GM13977 (cell line): ENCODE data around the gene NKX3-2.
A peak's percentile ranks its signal among the peaks of the same experiment; 100 is the strongest.

Experiments
- DNase-seq: peaks from one replicate; pipeline ENCODE4 v3.0.0; 2012; ENCODE audit warnings: low spot score
- in situ Hi-C: fragments of 300-500 bp; cut with MboI; formaldehyde crosslinking; loops from one replicate; pipeline ENCODE4 v1.12.0; 2022; ENCODE audit warnings: low sequenced_read_pairs, low pct_unique_long_range_greater_than_20kb, mixed read lengths, inconsistent platforms; ENCODE audit not compliant: unreplicated experiment
- TF ChIP-seq, protein P1 (sequence below): IDR thresholded peaks from 2 replicates; pipeline ENCODE4 v1.5.1; 2012; ENCODE audit warnings: mild to moderate bottlenecking, control low read depth; ENCODE audit not compliant: insufficient read depth; ENCODE audit errors: extremely low read depth, missing control alignments

Gene NKX3-2

GRCh38 chr4:13558881-13559280, 14.6 kb upstream of the NKX3-2 start:
- TF ChIP-seq, protein P1, sequence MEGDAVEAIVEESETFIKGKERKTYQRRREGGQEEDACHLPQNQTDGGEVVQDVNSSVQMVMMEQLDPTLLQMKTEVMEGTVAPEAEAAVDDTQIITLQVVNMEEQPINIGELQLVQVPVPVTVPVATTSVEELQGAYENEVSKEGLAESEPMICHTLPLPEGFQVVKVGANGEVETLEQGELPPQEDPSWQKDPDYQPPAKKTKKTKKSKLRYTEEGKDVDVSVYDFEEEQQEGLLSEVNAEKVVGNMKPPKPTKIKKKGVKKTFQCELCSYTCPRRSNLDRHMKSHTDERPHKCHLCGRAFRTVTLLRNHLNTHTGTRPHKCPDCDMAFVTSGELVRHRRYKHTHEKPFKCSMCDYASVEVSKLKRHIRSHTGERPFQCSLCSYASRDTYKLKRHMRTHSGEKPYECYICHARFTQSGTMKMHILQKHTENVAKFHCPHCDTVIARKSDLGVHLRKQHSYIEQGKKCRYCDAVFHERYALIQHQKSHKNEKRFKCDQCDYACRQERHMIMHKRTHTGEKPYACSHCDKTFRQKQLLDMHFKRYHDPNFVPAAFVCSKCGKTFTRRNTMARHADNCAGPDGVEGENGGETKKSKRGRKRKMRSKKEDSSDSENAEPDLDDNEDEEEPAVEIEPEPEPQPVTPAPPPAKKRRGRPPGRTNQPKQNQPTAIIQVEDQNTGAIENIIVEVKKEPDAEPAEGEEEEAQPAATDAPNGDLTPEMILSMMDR = no peak
- DNase-seq = no peak
- in situ Hi-C loops = no loop called here

DNA sequence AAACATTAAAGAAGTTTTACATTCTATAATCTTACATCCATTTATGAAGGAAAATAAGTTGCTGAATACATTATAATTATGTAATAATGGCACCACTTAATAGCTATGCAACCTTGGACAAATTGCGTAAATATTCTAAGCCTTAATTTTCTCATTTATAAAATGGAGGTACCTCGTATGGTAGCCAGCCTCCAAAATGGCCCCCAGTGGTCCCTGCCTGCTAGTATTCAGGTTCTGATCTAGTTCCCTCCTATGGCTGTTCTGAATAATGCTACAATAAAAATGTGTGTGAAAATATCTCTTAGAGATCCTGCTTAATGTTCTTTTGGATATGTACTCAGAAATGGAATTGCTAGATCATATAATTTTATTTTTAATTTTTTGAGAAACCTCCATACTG, 11.0 kb upstream of the NKX3-2 start:
- DNase-seq = no peak
- in situ Hi-C loops = no loop called here

GRCh38 chr4:13553081-13553480, 8.8 kb upstream of the NKX3-2 start:
- TF ChIP-seq, protein P1 = no peak
- no peak for DNase-seq
- in situ Hi-C loops = no loop called here

More for the DNA sequence above, 11.0 kb upstream of the NKX3-2 start:
- TF ChIP-seq, protein P1 = no peak

- in situ Hi-C loops = loop anchor here (10.0 kb wide), 1 partner anchor 814 kb away; no protein-coding TSS in a partner anchor
- TF ChIP-seq, protein P1 = peak; percentile 83
- DNase-seq = peak; percentile 91
Observed at GRCh38 chr4:13548984-13549546, 4.8 kb upstream of the NKX3-2 start.

GRCh38 chr4:13548059-13548983, 4.0 kb upstream of the NKX3-2 start:
- DNase-seq = peak; percentile 31
- TF ChIP-seq, protein P1 = no peak
- in situ Hi-C loops = loop anchor here (10.0 kb wide), 1 partner anchor 814 kb away; no protein-coding TSS in a partner anchor

GRCh38 chr4:13547485-13548041, 3.3 kb upstream of the NKX3-2 start:
- in situ Hi-C loops = loop anchor here (10.0 kb wide), 1 partner anchor 813 kb away; no protein-coding TSS in a partner anchor
- peak; percentile 75 for DNase-seq
- TF ChIP-seq, protein P1 = no peak
